ENCODE results near the gene CLEC7A. TPM values are rescaled to one million over a fixed set of nuclear protein-coding genes. Genes with fewer than 3 reads are reported as not detected.

CLEC7A gene
- total and polyA plus RNA-seq, 5 donors from 2014 or later, result 0.40 to 0.88 (median 0.76) TPM; not detected in 2

DNA sequence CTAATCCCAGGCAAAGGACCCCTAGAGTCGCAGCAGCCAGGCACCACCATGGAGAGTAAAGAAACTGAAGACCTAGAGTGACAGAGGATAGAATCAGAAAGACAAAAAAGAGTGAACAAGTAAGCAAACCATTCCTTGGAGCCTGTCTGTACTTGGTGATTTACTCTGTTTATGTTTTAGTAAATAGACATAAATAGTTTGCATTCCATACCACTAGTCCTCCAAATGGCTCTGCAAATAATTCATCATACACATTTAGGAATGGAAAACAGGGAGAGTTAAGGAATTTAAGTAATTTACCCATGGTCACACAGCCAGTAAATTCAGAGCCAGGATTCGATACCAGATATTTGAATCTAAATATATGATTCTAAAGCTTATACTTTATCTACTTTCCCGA is 39.1 kb upstream of the CLEC7A start:
- Mint-ChIP-seq H3K4me3 (no peak overlapping the region), H3K36me3 (no peaks in the 10 kb centered on the region), H3K27ac (no peak overlapping the region), H3K9me3 (no peaks in the 10 kb centered on the region), H3K27me3 (peaks cover 49% of the 10 kb centered on the region), H3K4me1 (no peaks in the 10 kb centered on the region)
- Histone ChIP-seq H3K4me1 (ENCODE audit: control insufficient read depth, insufficient read depth, low read length, poor library complexity, severe bottlenecking) (no peaks in the 10 kb centered on the region), H3K27ac (ENCODE audit: insufficient read depth, low read length, poor library complexity, severe bottlenecking) (no peak overlapping the region), H3K36me3 (ENCODE audit: control insufficient read depth, insufficient read depth, low read length) (no peaks in the 10 kb centered on the region), H3K9me3 (ENCODE audit: control insufficient read depth in 2 of 2, low read length in 2 of 2) (no peaks in the 10 kb centered on the region), H3K4me3 (ENCODE audit: low read depth, low read length) (no peak overlapping the region), H3K27me3 (ENCODE audit: control insufficient read depth, insufficient read depth, low read length) (peaks cover 3% of the 10 kb centered on the region)
- DNase-seq, result no peak
- ATAC-seq (ENCODE audit: low read depth in 2 of 2), result no peak

DNA sequence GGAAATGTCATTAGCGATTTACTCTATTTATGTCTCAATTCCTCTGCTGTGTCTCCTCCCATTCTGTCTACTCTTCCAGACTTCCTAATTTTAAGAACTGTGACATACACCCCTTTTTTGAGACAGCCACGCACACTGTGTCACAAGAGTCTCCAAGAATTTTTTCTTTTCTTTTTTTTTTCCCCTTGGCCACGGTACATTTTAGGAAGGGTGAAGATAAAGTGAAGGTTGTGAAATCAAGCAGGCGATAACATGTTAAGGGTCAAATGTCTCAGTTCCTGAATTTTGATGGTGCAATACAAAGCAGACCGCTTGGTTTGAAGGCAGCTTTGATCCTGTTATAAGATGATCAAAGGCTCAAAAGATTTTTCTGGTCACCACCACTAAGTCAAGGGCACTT is 37.6 kb upstream of the CLEC7A start:
- H3K9me3 ChIP-seq (ENCODE audit: control insufficient read depth in 2 of 2, low read length in 2 of 2), result no peaks in the 10 kb centered on the region
- H3K36me3 Mint-ChIP-seq, result no peaks in the 10 kb centered on the region
- no peaks in the 10 kb centered on the region for H3K4me1 Mint-ChIP-seq
- no peak overlapping the region for H3K4me3 Mint-ChIP-seq
- H3K27me3 Mint-ChIP-seq, result peaks cover 53% of the 10 kb centered on the region
- ATAC-seq (ENCODE audit: low read depth in 2 of 2) (no peak), DNase-seq (no peak)
- H3K9me3 Mint-ChIP-seq, result no peaks in the 10 kb centered on the region
- H3K4me3 ChIP-seq (ENCODE audit: low read depth, low read length), result no peak overlapping the region
- H3K4me1 ChIP-seq (ENCODE audit: control insufficient read depth, insufficient read depth, low read length, poor library complexity, severe bottlenecking), result no peaks in the 10 kb centered on the region
- H3K27ac Mint-ChIP-seq, result no peak overlapping the region
- H3K27me3 ChIP-seq (ENCODE audit: control insufficient read depth, insufficient read depth, low read length), result no peaks in the 10 kb centered on the region
- no peaks in the 10 kb centered on the region for H3K36me3 ChIP-seq (ENCODE audit: control insufficient read depth, insufficient read depth, low read length)
- H3K27ac ChIP-seq (ENCODE audit: insufficient read depth, low read length, poor library complexity, severe bottlenecking), result no peak overlapping the region

DNA sequence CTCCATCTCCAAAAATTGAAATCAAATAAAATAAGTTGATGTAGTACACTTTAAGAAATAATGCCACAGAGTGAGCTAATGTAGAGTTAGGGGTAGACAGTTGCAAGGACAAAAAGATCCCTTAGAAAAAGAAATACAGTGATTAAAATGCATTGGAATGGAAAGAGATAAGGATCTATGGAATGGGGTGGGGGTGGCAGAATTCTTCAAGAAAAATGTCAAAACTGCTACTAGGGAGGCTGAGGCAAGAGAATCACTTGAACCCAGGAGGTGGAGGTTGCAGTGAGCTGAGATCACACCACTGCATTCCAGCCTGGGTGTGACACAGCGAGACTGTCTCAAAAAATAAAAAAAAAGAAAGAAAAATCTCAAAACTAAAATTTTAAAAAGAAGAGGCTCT is 35.4 kb upstream of the CLEC7A start:
- Mint-ChIP-seq H3K36me3 (no peaks in the 10 kb centered on the region), H3K27ac (no peak overlapping the region), H3K4me1 (no peaks in the 10 kb centered on the region), H3K4me3 (no peak overlapping the region), H3K27me3 (peaks cover 42% of the 10 kb centered on the region), H3K9me3 (no peaks in the 10 kb centered on the region)
- DNase-seq, result no peak
- no peak for ATAC-seq (ENCODE audit: low read depth in 2 of 2)
- no peaks in the 10 kb centered on the region for H3K9me3 ChIP-seq (ENCODE audit: control insufficient read depth in 2 of 2, low read length in 2 of 2)
- H3K4me1 ChIP-seq (ENCODE audit: control insufficient read depth, insufficient read depth, low read length, poor library complexity, severe bottlenecking), result no peaks in the 10 kb centered on the region
- no peaks in the 10 kb centered on the region for H3K36me3 ChIP-seq (ENCODE audit: control insufficient read depth, insufficient read depth, low read length)
- H3K4me3 ChIP-seq (ENCODE audit: low read depth, low read length), result no peak overlapping the region
- H3K27me3 ChIP-seq (ENCODE audit: control insufficient read depth, insufficient read depth, low read length), result no peaks in the 10 kb centered on the region
- H3K27ac ChIP-seq (ENCODE audit: insufficient read depth, low read length, poor library complexity, severe bottlenecking), result no peak overlapping the region

GRCh38 chr12:10163084-10163483 is 33.1 kb upstream of the CLEC7A start:
- H3K4me1 Mint-ChIP-seq, result no peaks in the 10 kb centered on the region
- H3K4me1 ChIP-seq (ENCODE audit: control insufficient read depth, insufficient read depth, low read length, poor library complexity, severe bottlenecking), result no peaks in the 10 kb centered on the region

DNA sequence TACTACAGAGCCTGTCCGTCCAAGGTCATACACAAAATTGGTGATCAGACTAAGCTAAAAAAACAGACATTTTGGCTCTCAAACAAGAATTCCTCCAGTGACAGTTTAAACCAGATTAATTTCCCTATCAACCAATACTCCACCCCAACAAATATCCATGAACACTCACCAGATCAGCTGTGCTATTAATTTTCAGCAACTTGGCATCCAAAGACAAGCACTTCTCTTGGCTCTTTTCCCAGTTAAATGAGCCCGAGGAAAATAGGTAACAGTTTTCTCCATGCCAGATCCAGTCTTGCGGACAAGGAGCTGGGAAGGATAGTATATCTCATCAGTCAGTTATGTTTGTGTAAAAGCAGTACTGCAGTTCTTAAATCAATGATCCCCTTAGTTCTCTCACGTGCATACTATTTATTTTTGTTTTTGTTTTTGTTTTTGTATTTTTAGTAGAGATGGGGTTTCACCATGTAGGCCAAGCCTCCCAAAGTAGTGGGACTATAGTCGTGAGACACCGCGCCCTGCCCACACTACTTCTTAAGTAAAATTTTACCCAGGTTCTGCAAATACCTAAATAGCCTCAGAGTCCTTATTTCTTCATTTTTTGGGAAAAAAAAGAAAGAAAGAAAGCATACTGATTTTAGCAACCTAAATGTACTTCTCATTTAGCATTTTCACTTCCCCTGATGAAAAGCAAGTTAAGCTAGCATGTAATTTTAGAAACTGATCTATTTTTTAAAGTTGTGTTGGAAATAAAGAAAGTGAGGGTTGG is 30.8 kb upstream of the CLEC7A start:
- peaks cover 39% of the 10 kb centered on the region for H3K27me3 Mint-ChIP-seq
- Histone ChIP-seq H3K9me3 (ENCODE audit: control insufficient read depth in 2 of 2, low read length in 2 of 2) (no peaks in the 10 kb centered on the region), H3K4me3 (ENCODE audit: low read depth, low read length) (no peak overlapping the region), H3K36me3 (ENCODE audit: control insufficient read depth, insufficient read depth, low read length) (no peaks in the 10 kb centered on the region), H3K27ac (ENCODE audit: insufficient read depth, low read length, poor library complexity, severe bottlenecking) (no peak overlapping the region), H3K27me3 (ENCODE audit: control insufficient read depth, insufficient read depth, low read length) (peaks cover 3% of the 10 kb centered on the region), H3K4me1 (ENCODE audit: control insufficient read depth, insufficient read depth, low read length, poor library complexity, severe bottlenecking) (no peaks in the 10 kb centered on the region)
- no peaks in the 10 kb centered on the region for H3K9me3 Mint-ChIP-seq
- H3K4me3 Mint-ChIP-seq, result no peak overlapping the region
- DNase-seq (no peak), ATAC-seq (ENCODE audit: low read depth in 2 of 2) (no peak)
- no peak overlapping the region for H3K27ac Mint-ChIP-seq
- no peaks in the 10 kb centered on the region for H3K36me3 Mint-ChIP-seq
- no peaks in the 10 kb centered on the region for H3K4me1 Mint-ChIP-seq

More at GRCh38 chr12:10163084-10163483, 33.1 kb upstream of the CLEC7A start:
- no peak overlapping the region for H3K4me3 ChIP-seq (ENCODE audit: low read depth, low read length)
- Mint-ChIP-seq H3K4me3 (no peak overlapping the region), H3K36me3 (no peaks in the 10 kb centered on the region), H3K9me3 (no peaks in the 10 kb centered on the region), H3K27me3 (peaks cover 35% of the 10 kb centered on the region), H3K27ac (no peak overlapping the region)
- no peaks in the 10 kb centered on the region for H3K36me3 ChIP-seq (ENCODE audit: control insufficient read depth, insufficient read depth, low read length)
- no peaks in the 10 kb centered on the region for H3K27me3 ChIP-seq (ENCODE audit: control insufficient read depth, insufficient read depth, low read length)
- DNase-seq, result no peak
- H3K9me3 ChIP-seq (ENCODE audit: control insufficient read depth in 2 of 2, low read length in 2 of 2), result no peaks in the 10 kb centered on the region
- H3K27ac ChIP-seq (ENCODE audit: insufficient read depth, low read length, poor library complexity, severe bottlenecking), result no peak overlapping the region
- no peak for ATAC-seq (ENCODE audit: low read depth in 2 of 2)

- ATAC-seq (ENCODE audit: low read depth in 2 of 2) (no peak), DNase-seq (no peak)
- peaks cover 0 to under 1% (median under 1%) of the 10 kb centered on the region in 4 donors for H3K4me1 Mint-ChIP-seq
- H3K36me3 Mint-ChIP-seq, result no peaks in the 10 kb centered on the region
- Histone ChIP-seq H3K27ac (ENCODE audit: insufficient read depth, low read length, poor library complexity, severe bottlenecking) (no peak overlapping the region), H3K4me1 (ENCODE audit: control insufficient read depth, insufficient read depth, low read length, poor library complexity, severe bottlenecking) (peaks cover 2% of the 10 kb centered on the region), H3K4me3 (ENCODE audit: low read depth, low read length) (no peak overlapping the region), H3K36me3 (ENCODE audit: control insufficient read depth, insufficient read depth, low read length) (no peaks in the 10 kb centered on the region), H3K9me3 (ENCODE audit: control insufficient read depth in 2 of 2, low read length in 2 of 2) (no peaks in the 10 kb centered on the region), H3K27me3 (ENCODE audit: control insufficient read depth, insufficient read depth, low read length) (peaks cover 3% of the 10 kb centered on the region)
- no peak overlapping the region for H3K27ac Mint-ChIP-seq
- no peaks in the 10 kb centered on the region for H3K9me3 Mint-ChIP-seq
- H3K27me3 Mint-ChIP-seq, result peaks cover 48% of the 10 kb centered on the region
- H3K4me3 Mint-ChIP-seq, result no peak overlapping the region
These were observed 29.3 kb upstream of the CLEC7A start for GRCh38 chr12:10159280-10159679.

GRCh38 chr12:10158406-10158805 is 28.4 kb upstream of the CLEC7A start:
- Histone ChIP-seq H3K27me3 (ENCODE audit: control insufficient read depth, insufficient read depth, low read length) (peaks cover 7% of the 10 kb centered on the region), H3K9me3 (ENCODE audit: control insufficient read depth in 2 of 2, low read length in 2 of 2) (no peaks in the 10 kb centered on the region), H3K4me1 (ENCODE audit: control insufficient read depth, insufficient read depth, low read length, poor library complexity, severe bottlenecking) (peaks cover 11% of the 10 kb centered on the region), H3K36me3 (ENCODE audit: control insufficient read depth, insufficient read depth, low read length) (no peaks in the 10 kb centered on the region), H3K4me3 (ENCODE audit: low read depth, low read length) (no peak overlapping the region), H3K27ac (ENCODE audit: insufficient read depth, low read length, poor library complexity, severe bottlenecking) (no peak overlapping the region)
- ATAC-seq (ENCODE audit: low read depth in 2 of 2) (no peak), DNase-seq (no peak)
- Mint-ChIP-seq H3K4me3 (no peak overlapping the region), H3K9me3 (no peaks in the 10 kb centered on the region), H3K4me1 (peaks cover 0 to 9% (median 4%) of the 10 kb centered on the region in 4 donors), H3K27me3 (peaks cover 51% of the 10 kb centered on the region), H3K27ac (no peak overlapping the region), H3K36me3 (no peaks in the 10 kb centered on the region)

- Mint-ChIP-seq H3K27me3 (peaks cover 48% of the 10 kb centered on the region), H3K9me3 (no peaks in the 10 kb centered on the region), H3K27ac (no peak overlapping the region), H3K36me3 (no peaks in the 10 kb centered on the region), H3K4me3 (no peak overlapping the region), H3K4me1 (peaks cover 0 to 16% (median 7%) of the 10 kb centered on the region in 4 donors)
- Histone ChIP-seq H3K4me3 (ENCODE audit: low read depth, low read length) (no peak overlapping the region), H3K4me1 (ENCODE audit: control insufficient read depth, insufficient read depth, low read length, poor library complexity, severe bottlenecking) (peaks cover 15% of the 10 kb centered on the region), H3K9me3 (ENCODE audit: control insufficient read depth in 2 of 2, low read length in 2 of 2) (no peaks in the 10 kb centered on the region), H3K27me3 (ENCODE audit: control insufficient read depth, insufficient read depth, low read length) (peaks cover 7% of the 10 kb centered on the region), H3K36me3 (ENCODE audit: control insufficient read depth, insufficient read depth, low read length) (no peaks in the 10 kb centered on the region), H3K27ac (ENCODE audit: insufficient read depth, low read length, poor library complexity, severe bottlenecking) (no peak overlapping the region)
- no peak for ATAC-seq (ENCODE audit: low read depth in 2 of 2)
- no peak for DNase-seq
These were observed 26.0 kb upstream of the CLEC7A start for GRCh38 chr12:10155966-10156365.
